ENCODE data around the gene TLE6. TPM values are rescaled to one million over a fixed set of nuclear protein-coding genes. Genes with fewer than 3 reads are reported as not detected.

The TLE6 gene
- total RNA-seq, 3 donors from 2014 or later: 0.16 to 0.90 TPM; not detected in 1

- Mint-ChIP-seq H3K36me3 (ENCODE audit: insufficient read depth) (no peaks in the 10 kb centered on the region), H3K27me3 (ENCODE audit: low read depth) (peaks cover 11% of the 10 kb centered on the region), H3K9me3 (no peaks in the 10 kb centered on the region), H3K4me3 (peak overlapping the region; percentile 38), H3K4me1 (ENCODE audit: low read depth) (peaks cover 25% of the 10 kb centered on the region)
- DNase-seq (no peak), ATAC-seq (peak; percentile 78 to 80)
Measured at GRCh38 chr19:3024509-3024869, 47.1 kb downstream of the TLE6 start.

- Mint-ChIP-seq H3K9me3 (no peaks in the 10 kb centered on the region), H3K27me3 (ENCODE audit: low read depth) (peaks cover 11% of the 10 kb centered on the region), H3K4me3 (peak overlapping the region; percentile 38), H3K4me1 (ENCODE audit: low read depth) (peaks cover 27% of the 10 kb centered on the region), H3K36me3 (ENCODE audit: insufficient read depth) (no peaks in the 10 kb centered on the region)
- DNase-seq (no peak), ATAC-seq (peak; percentile 15 to 33)
Measured at GRCh38 chr19:3024870-3025548, 47.6 kb downstream of the TLE6 start.

- Mint-ChIP-seq H3K4me1 (ENCODE audit: low read depth) (peaks cover 32% of the 10 kb centered on the region), H3K36me3 (ENCODE audit: insufficient read depth) (no peaks in the 10 kb centered on the region), H3K4me3 (no peak overlapping the region), H3K27me3 (ENCODE audit: low read depth) (peaks cover 11% of the 10 kb centered on the region), H3K9me3 (no peaks in the 10 kb centered on the region)
- no peak for ATAC-seq
- no peak for DNase-seq
Measured at GRCh38 chr19:3025549-3025886, 48.2 kb downstream of the TLE6 start.

- H3K4me1 Mint-ChIP-seq (ENCODE audit: low read depth): peaks cover 32% of the 10 kb centered on the region
- DNase-seq (no peak), ATAC-seq (no peak)
- H3K9me3 Mint-ChIP-seq: no peaks in the 10 kb centered on the region
- peaks cover 11% of the 10 kb centered on the region for H3K27me3 Mint-ChIP-seq (ENCODE audit: low read depth)
- H3K4me3 Mint-ChIP-seq: no peak overlapping the region
- no peaks in the 10 kb centered on the region for H3K36me3 Mint-ChIP-seq (ENCODE audit: insufficient read depth)
Measured at GRCh38 chr19:3026768-3027167, 49.4 kb downstream of the TLE6 start.

- peaks cover 11% of the 10 kb centered on the region for H3K27me3 Mint-ChIP-seq (ENCODE audit: low read depth)
- H3K4me3 Mint-ChIP-seq: peak overlapping the region; percentile 71
- no peaks in the 10 kb centered on the region for H3K9me3 Mint-ChIP-seq
- DNase-seq (no peak), ATAC-seq (no peak)
- H3K36me3 Mint-ChIP-seq (ENCODE audit: insufficient read depth): no peaks in the 10 kb centered on the region
- H3K4me1 Mint-ChIP-seq (ENCODE audit: low read depth): peaks cover 32% of the 10 kb centered on the region
Measured at GRCh38 chr19:3027292-3027691, 49.9 kb downstream of the TLE6 start.

- Mint-ChIP-seq H3K36me3 (ENCODE audit: insufficient read depth) (no peaks in the 10 kb centered on the region), H3K9me3 (no peaks in the 10 kb centered on the region), H3K4me3 (peak overlapping the region; percentile 71), H3K4me1 (ENCODE audit: low read depth) (peaks cover 32% of the 10 kb centered on the region), H3K27me3 (ENCODE audit: low read depth) (peaks cover 11% of the 10 kb centered on the region)
- ATAC-seq: no peak
- no peak for DNase-seq
Measured at GRCh38 chr19:3027981-3028304, 50.6 kb downstream of the TLE6 start.

GRCh38 chr19:3028305-3029064 is 51.1 kb downstream of the TLE6 start:
- peaks cover 29% of the 10 kb centered on the region for H3K4me1 Mint-ChIP-seq (ENCODE audit: low read depth)
- no peak for DNase-seq
- H3K36me3 Mint-ChIP-seq (ENCODE audit: insufficient read depth): no peaks in the 10 kb centered on the region
- peak in 1 of 2 donors; percentile 9 for ATAC-seq
- peak overlapping the region; percentile 71 for H3K4me3 Mint-ChIP-seq
- peaks cover 8% of the 10 kb centered on the region for H3K27me3 Mint-ChIP-seq (ENCODE audit: low read depth)
- no peaks in the 10 kb centered on the region for H3K9me3 Mint-ChIP-seq

GRCh38 chr19:3029065-3029923 is 51.9 kb downstream of the TLE6 start, which contains the start of gene TLE2:
Gene TLE2 (minus strand): TSS chr19:3029280. CDS start chr19:3028904, 376 bp downstream.
- no peaks in the 10 kb centered on the region for H3K36me3 Mint-ChIP-seq (ENCODE audit: insufficient read depth)
- peaks cover 8% of the 10 kb centered on the region for H3K27me3 Mint-ChIP-seq (ENCODE audit: low read depth)
- ATAC-seq (peak; percentile 56 to 63), DNase-seq (no peak)
- H3K4me1 Mint-ChIP-seq (ENCODE audit: low read depth): peaks cover 28% of the 10 kb centered on the region
- H3K4me3 Mint-ChIP-seq: peak within 1 kb of the TSS; percentile 72
- no peaks in the 10 kb centered on the region for H3K9me3 Mint-ChIP-seq

- Mint-ChIP-seq H3K4me3 (no peak overlapping the region), H3K4me1 (ENCODE audit: low read depth) (peaks cover 33% of the 10 kb centered on the region), H3K36me3 (ENCODE audit: insufficient read depth) (no peaks in the 10 kb centered on the region), H3K27me3 (ENCODE audit: low read depth) (peaks cover 2% of the 10 kb centered on the region), H3K9me3 (no peaks in the 10 kb centered on the region)
- ATAC-seq (no peak), DNase-seq (no peak)
Measured at GRCh38 chr19:3031607-3031867, 54.2 kb downstream of the TLE6 start.

GRCh38 chr19:3033595-3034405 is 56.4 kb downstream of the TLE6 start:
- no peak for DNase-seq
- H3K4me1 Mint-ChIP-seq (ENCODE audit: low read depth): peaks cover 28% of the 10 kb centered on the region
- no peaks in the 10 kb centered on the region for H3K9me3 Mint-ChIP-seq
- no peak for ATAC-seq
- no peaks in the 10 kb centered on the region for H3K36me3 Mint-ChIP-seq (ENCODE audit: insufficient read depth)
- peak overlapping the region; percentile 86 for H3K4me3 Mint-ChIP-seq
- H3K27me3 Mint-ChIP-seq (ENCODE audit: low read depth): no peaks in the 10 kb centered on the region

GRCh38 chr19:3034406-3034655 is 57.0 kb downstream of the TLE6 start:
- no peaks in the 10 kb centered on the region for H3K36me3 Mint-ChIP-seq (ENCODE audit: insufficient read depth)
- DNase-seq (no peak), ATAC-seq (no peak)
- no peaks in the 10 kb centered on the region for H3K27me3 Mint-ChIP-seq (ENCODE audit: low read depth)
- H3K4me3 Mint-ChIP-seq: peak overlapping the region; percentile 86
- peaks cover 28% of the 10 kb centered on the region for H3K4me1 Mint-ChIP-seq (ENCODE audit: low read depth)
- H3K9me3 Mint-ChIP-seq: no peaks in the 10 kb centered on the region

GRCh38 chr19:3034656-3035541 is 57.5 kb downstream of the TLE6 start:
- peak overlapping the region; percentile 86 for H3K4me3 Mint-ChIP-seq
- no peak for DNase-seq
- peaks cover 28% of the 10 kb centered on the region for H3K4me1 Mint-ChIP-seq (ENCODE audit: low read depth)
- no peaks in the 10 kb centered on the region for H3K9me3 Mint-ChIP-seq
- no peaks in the 10 kb centered on the region for H3K27me3 Mint-ChIP-seq (ENCODE audit: low read depth)
- H3K36me3 Mint-ChIP-seq (ENCODE audit: insufficient read depth): no peaks in the 10 kb centered on the region
- ATAC-seq: peak; percentile 4 to 16

- Mint-ChIP-seq H3K27me3 (ENCODE audit: low read depth) (no peaks in the 10 kb centered on the region), H3K9me3 (no peaks in the 10 kb centered on the region), H3K4me3 (peak overlapping the region; percentile 86), H3K36me3 (ENCODE audit: insufficient read depth) (no peaks in the 10 kb centered on the region), H3K4me1 (ENCODE audit: low read depth) (peaks cover 23% of the 10 kb centered on the region)
- DNase-seq (peak; percentile 92), ATAC-seq (peak; percentile 91 to 93)
Measured at GRCh38 chr19:3035542-3036118, 58.3 kb downstream of the TLE6 start.

All from activated T-cell treated with anti-CD3 and anti-CD28 coated beads, Interleukin-2, amount 50 U/mL, for 4 hours (primary cell).